ENCODE measurements around the gene LILRA1. TPM values are rescaled to one million over a fixed set of nuclear protein-coding genes. Genes with fewer than 3 reads are reported as not detected.

Gene LILRA1
- total RNA-seq, 1 donor from 2014 or later = 0.22 TPM

DNA sequence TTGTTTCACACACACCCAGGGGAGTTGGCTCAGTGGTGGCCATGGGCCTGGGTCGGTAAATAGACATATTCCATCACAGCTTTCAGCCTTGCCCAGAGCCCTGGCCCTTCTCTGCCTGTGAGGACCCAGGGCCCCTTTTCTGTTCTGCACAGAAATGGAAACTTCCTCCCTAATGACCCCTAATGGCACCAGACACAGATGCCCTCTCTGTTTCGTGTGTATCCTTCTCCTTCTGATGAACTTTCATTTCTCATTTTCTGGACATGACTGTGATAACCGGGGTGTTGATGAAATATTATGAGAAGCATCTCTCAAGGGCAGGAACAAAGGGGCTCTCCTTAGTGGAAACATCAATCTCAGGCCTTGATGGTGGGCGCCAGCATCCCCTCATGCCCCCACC is 12.8 kb downstream of the LILRA1 start:
- intact Hi-C loops (cut with micrococcal nuclease) = no loop called here
- H3K27me3 ChIP-seq (ENCODE audit: low read depth) = peaks cover 39% of the 10 kb centered on the region
- no peak overlapping the region for H3K27ac ChIP-seq (replicated peaks)
- no peak for DNase-seq
- H3K4me1 ChIP-seq = no peaks in the 10 kb centered on the region
- H3K4me3 ChIP-seq = no peak overlapping the region
- TF ChIP-seq, protein P1, sequence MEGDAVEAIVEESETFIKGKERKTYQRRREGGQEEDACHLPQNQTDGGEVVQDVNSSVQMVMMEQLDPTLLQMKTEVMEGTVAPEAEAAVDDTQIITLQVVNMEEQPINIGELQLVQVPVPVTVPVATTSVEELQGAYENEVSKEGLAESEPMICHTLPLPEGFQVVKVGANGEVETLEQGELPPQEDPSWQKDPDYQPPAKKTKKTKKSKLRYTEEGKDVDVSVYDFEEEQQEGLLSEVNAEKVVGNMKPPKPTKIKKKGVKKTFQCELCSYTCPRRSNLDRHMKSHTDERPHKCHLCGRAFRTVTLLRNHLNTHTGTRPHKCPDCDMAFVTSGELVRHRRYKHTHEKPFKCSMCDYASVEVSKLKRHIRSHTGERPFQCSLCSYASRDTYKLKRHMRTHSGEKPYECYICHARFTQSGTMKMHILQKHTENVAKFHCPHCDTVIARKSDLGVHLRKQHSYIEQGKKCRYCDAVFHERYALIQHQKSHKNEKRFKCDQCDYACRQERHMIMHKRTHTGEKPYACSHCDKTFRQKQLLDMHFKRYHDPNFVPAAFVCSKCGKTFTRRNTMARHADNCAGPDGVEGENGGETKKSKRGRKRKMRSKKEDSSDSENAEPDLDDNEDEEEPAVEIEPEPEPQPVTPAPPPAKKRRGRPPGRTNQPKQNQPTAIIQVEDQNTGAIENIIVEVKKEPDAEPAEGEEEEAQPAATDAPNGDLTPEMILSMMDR (IDR thresholded peaks at IDR 0.05; ENCODE audit: borderline replicate concordance) = no peak
- peaks cover 39% of the 10 kb centered on the region for H3K9me3 ChIP-seq (replicated peaks)
- no peaks in the 10 kb centered on the region for H3K36me3 ChIP-seq

DNA sequence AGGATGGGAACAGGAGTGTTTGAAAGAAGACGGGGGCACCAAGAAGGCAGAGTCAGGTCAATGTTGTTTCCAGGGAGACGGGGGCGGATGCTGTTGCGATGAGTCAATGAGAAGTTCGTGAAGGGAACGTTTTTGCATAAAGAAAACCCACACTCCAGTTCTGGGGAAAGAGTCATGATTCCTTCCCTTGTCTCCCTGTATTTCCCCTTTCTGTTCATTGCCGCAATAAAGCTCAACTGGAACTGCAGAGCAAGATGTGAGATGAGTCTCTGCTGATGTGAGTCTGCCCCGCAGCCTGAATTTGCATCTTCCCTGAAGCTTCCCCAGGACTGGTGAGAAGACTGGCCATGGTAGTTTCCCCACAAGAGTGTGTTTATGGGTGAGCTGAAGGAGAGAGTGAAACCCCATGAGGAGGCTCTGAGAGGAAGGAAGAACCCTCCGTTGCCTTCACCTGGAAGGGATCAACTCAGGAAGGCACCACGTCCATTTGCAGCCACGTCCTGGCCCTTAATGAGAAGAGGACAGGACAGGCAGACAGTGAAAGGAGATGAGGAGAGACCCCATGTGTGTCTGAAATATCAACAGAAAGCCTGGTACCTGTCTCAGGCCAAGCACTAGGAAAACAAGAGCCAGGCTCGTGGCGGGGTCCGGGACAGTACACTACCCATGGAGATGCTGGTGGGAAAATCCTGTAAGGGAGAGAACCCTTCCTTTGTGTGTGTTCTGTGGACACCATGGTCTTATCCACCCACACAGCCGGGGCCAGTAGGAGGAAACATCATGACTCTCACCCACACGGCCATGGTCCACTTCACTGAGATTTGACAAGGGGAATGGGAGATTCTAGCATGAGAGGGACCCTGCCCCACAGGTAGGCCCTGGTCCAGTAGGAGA is 13.7 kb downstream of the LILRA1 start:
- TF ChIP-seq, protein P1 (IDR thresholded peaks at IDR 0.05; ENCODE audit: borderline replicate concordance) = no peak
- Histone ChIP-seq H3K4me3 (no peak overlapping the region), H3K4me1 (no peaks in the 10 kb centered on the region), H3K27me3 (ENCODE audit: low read depth) (peaks cover 31% of the 10 kb centered on the region), H3K36me3 (no peaks in the 10 kb centered on the region), H3K9me3 (replicated peaks) (peaks cover 49% of the 10 kb centered on the region), H3K27ac (replicated peaks) (no peak overlapping the region)
- no peak for DNase-seq
- intact Hi-C loops (cut with micrococcal nuclease) = no loop called here

DNA sequence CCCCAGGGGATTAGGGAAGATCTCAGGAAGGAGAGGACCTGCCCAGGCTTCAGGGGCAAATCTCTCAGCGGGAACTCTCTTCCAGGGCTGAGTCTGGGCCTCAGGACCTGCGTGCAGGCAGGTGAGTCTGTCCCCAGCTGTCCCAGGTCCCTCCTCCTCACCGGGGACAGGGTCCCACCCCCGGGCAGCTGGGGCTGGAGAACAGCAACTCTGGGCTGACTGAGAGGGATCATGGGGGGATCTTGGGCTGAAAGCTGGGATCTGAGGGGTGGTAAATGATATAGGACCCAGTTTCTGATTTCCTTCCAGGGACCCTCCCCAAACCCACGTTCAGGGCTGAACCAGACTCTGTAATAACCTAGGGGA is 14.3 kb downstream of the LILRA1 start:
- peaks cover 31% of the 10 kb centered on the region for H3K27me3 ChIP-seq (ENCODE audit: low read depth)
- intact Hi-C loops (cut with micrococcal nuclease) = no loop called here
- no peak for DNase-seq
- TF ChIP-seq, protein P1 (IDR thresholded peaks at IDR 0.05; ENCODE audit: borderline replicate concordance) = no peak
- no peaks in the 10 kb centered on the region for H3K4me1 ChIP-seq
- no peak overlapping the region for H3K27ac ChIP-seq (replicated peaks)
- H3K9me3 ChIP-seq (replicated peaks) = peaks cover 55% of the 10 kb centered on the region
- H3K36me3 ChIP-seq = no peaks in the 10 kb centered on the region
- no peak overlapping the region for H3K4me3 ChIP-seq

DNA sequence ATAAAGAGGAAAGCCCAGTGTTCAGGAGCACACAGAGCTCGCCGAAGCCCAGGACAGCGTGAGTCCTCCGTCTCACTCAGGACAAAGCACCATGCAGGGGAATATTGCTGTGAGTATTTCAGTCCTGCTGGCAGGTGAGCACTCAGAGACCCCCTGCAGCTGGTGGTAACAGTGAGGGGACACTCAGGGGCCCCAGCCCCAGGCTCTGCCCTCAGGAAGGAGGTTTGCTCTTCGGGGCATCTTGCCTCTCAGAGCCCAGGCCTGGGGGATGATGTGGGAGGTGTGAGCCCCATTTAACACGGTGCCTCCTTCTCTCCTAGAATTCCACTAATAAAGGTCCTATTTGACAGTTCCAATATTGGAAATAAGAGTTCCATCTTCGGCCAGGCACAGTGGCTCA is 14.8 kb downstream of the LILRA1 start:
- Histone ChIP-seq H3K36me3 (no peaks in the 10 kb centered on the region), H3K27me3 (ENCODE audit: low read depth) (peaks cover 31% of the 10 kb centered on the region), H3K4me3 (no peak overlapping the region), H3K4me1 (no peaks in the 10 kb centered on the region), H3K27ac (replicated peaks) (no peak overlapping the region), H3K9me3 (replicated peaks) (peaks cover 55% of the 10 kb centered on the region)
- TF ChIP-seq, protein P1 (IDR thresholded peaks at IDR 0.05; ENCODE audit: borderline replicate concordance) = no peak
- no peak for DNase-seq
- intact Hi-C loops (cut with micrococcal nuclease) = no loop called here

DNA sequence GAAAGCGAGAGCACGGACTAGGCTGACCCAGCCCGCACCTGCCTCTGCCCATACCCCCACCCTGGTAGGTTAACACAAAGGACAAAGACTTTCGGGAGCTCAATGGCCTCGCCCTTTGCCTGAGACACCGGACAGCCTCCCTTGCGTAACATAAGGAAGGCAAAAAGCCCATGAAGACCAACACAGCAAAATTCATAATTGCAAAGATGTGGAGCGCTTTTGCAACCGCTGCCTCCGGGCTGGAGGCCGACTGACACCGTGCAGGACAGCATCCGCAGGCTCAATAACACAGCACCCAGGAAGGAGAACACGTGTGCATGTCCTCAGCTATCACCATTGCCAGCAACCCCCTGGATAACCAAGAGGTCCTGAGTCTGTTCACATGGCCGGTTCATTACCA is 15.4 kb downstream of the LILRA1 start:
- Histone ChIP-seq H3K4me1 (no peaks in the 10 kb centered on the region), H3K9me3 (replicated peaks) (peaks cover 57% of the 10 kb centered on the region), H3K4me3 (no peak overlapping the region), H3K36me3 (no peaks in the 10 kb centered on the region), H3K27me3 (ENCODE audit: low read depth) (peaks cover 31% of the 10 kb centered on the region), H3K27ac (replicated peaks) (no peak overlapping the region)
- intact Hi-C loops (cut with micrococcal nuclease) = no loop called here
- TF ChIP-seq, protein P1 (IDR thresholded peaks at IDR 0.05; ENCODE audit: borderline replicate concordance) = no peak
- DNase-seq = no peak
